Breast epithelium (tissue), 3 donors: ENCODE data around the gene KCNN3.

Experiments
- CTCF ChIP-seq, 3 donors: fragments of 450-650 bp; IDR thresholded peaks; one replicate each; pipeline ENCODE4 v1.5.1; 2016 to 2017; ENCODE audit warnings: antibody characterized with exemption in 3 of 3, mild to moderate bottlenecking in 3 of 3, moderate library complexity in 3 of 3
- POLR2A ChIP-seq: fragments of 450-650 bp; IDR thresholded peaks from one replicate; pipeline ENCODE4 v1.6.1; 2016; ENCODE audit warnings: antibody characterized with exemption, mild to moderate bottlenecking, moderate library complexity

- TF ChIP-seq CTCF (IDR thresholded peaks at IDR 0.05), result no peak
- no peak for TF ChIP-seq POLR2A
Measured at GRCh38 chr1:154682254-154682653, 187.8 kb downstream of the KCNN3 start.
